Endothelial cell of umbilical vein (primary cell): ENCODE data around the gene TMEM138.

Experiments used
- CTCF ChIP-seq, 2 donors: IDR thresholded peaks; 1 replicate in 1 of 2; 2 replicates in 1 of 2; pipeline ENCODE4 v1.5.1; 2011; ENCODE audit warnings: low read length in 2 of 2, mild to moderate bottlenecking in 2 of 2, moderate library complexity in 2 of 2, control low read depth in 1 of 2, inconsistent platforms in 1 of 2, low read depth in 1 of 2; ENCODE audit not compliant: insufficient read depth in 1 of 2; ENCODE audit errors: extremely low read depth in 1 of 2
- EZH2 ChIP-seq: IDR thresholded peaks from 2 replicates; pipeline ENCODE4 v1.6.1; 2012; ENCODE audit warnings: borderline replicate concordance, low read depth, mild to moderate bottlenecking, moderate library complexity, low read length, inconsistent platforms; ENCODE audit not compliant: severe bottlenecking
- FOS ChIP-seq: IDR thresholded peaks from 2 replicates; pipeline ENCODE4 v1.6.1; 2011; ENCODE audit warnings: mild to moderate bottlenecking, low read length, moderate library complexity, borderline replicate concordance; ENCODE audit not compliant: insufficient read depth
- JUN ChIP-seq: IDR thresholded peaks from 2 replicates; pipeline ENCODE4 v1.6.1; 2011; ENCODE audit warnings: borderline replicate concordance, low read depth; ENCODE audit not compliant: insufficient read length, insufficient read depth
- MAX ChIP-seq: IDR thresholded peaks from 2 replicates; pipeline ENCODE4 v1.6.1; 2011; ENCODE audit not compliant: insufficient read depth, insufficient read length
- MYC ChIP-seq: IDR thresholded peaks from one replicate; pipeline ENCODE4 v1.6.1; 2011; ENCODE audit warnings: mild to moderate bottlenecking, low read depth, low read length
- POLR2A ChIP-seq: IDR thresholded peaks from 2 replicates; pipeline ENCODE4 v1.6.1; 2012; ENCODE audit warnings: low read depth, mild to moderate bottlenecking, control low read depth, low read length
- POLR2AphosphoS5 ChIP-seq: IDR thresholded peaks from 2 replicates; pipeline ENCODE4 v1.6.1; 2012; ENCODE audit warnings: low read depth, mild to moderate bottlenecking, control low read depth, low read length, moderate library complexity; ENCODE audit not compliant: insufficient read depth

- TF ChIP-seq POLR2A (no peak), CTCF (IDR thresholded peaks at IDR 0.05; ENCODE audit: extremely low read depth in 1 of 2, insufficient read depth in 1 of 2, low read depth in 1 of 2, low read length in 2 of 2) (no peak), MYC (no peak), EZH2 (no peak), POLR2AphosphoS5 (no peak), FOS (no peak), JUN (no peak), MAX (no peak)
These were observed 22.7 kb upstream of the TMEM138 start for GRCh38 chr11:61339490-61339878.
